Liver (tissue), 3 donors: ENCODE data around the gene LRRFIP2.
"Not testable (repeated sequence)": the region's sequence is repeated elsewhere in the genome, so short reads cannot be mapped to it uniquely, and the experiment has no call there.

ENCODE experiments used
- NR2F2 ChIP-seq: IDR thresholded peaks from 2 replicates; pipeline ENCODE4 v1.6.1; 2016; ENCODE audit warnings: antibody characterized with exemption
- RAD21 ChIP-seq, 2 donors: IDR thresholded peaks; 2 replicates each; pipeline ENCODE4 v1.6.1; 2016; ENCODE audit warnings: antibody characterized with exemption in 2 of 2, mild to moderate bottlenecking in 2 of 2
- TAF1 ChIP-seq: conservative IDR thresholded peaks from 2 replicates; pipeline ENCODE4 v1.6.1; 2016; ENCODE audit warnings: antibody characterized with exemption, mild to moderate bottlenecking
- YY1 ChIP-seq: IDR thresholded peaks from 2 replicates; pipeline ENCODE4 v1.6.1; 2016; ENCODE audit warnings: antibody characterized with exemption, mild to moderate bottlenecking
- TF ChIP-seq, protein P1 (sequence below): fragments of 150-350 bp; IDR thresholded peaks from 2 replicates; pipeline ENCODE4 v1.5.1; 2017; ENCODE audit warnings: improper control_type of control experiment, low read depth, low read length; ENCODE audit not compliant: missing input control
- TF ChIP-seq, protein P2 (sequence below): IDR thresholded peaks from 2 replicates; pipeline ENCODE4 v1.6.1; 2016; ENCODE audit warnings: antibody characterized with exemption
- TF ChIP-seq, protein P3 (sequence below): IDR thresholded peaks from 2 replicates; pipeline ENCODE4 v1.6.1; 2016; ENCODE audit warnings: antibody characterized with exemption
- TF ChIP-seq, protein P4 (sequence below): IDR thresholded peaks from 2 replicates; pipeline ENCODE4 v1.6.1; 2016; ENCODE audit warnings: antibody characterized with exemption
- donor health status: healthy.
- donor health status: healthy.

DNA sequence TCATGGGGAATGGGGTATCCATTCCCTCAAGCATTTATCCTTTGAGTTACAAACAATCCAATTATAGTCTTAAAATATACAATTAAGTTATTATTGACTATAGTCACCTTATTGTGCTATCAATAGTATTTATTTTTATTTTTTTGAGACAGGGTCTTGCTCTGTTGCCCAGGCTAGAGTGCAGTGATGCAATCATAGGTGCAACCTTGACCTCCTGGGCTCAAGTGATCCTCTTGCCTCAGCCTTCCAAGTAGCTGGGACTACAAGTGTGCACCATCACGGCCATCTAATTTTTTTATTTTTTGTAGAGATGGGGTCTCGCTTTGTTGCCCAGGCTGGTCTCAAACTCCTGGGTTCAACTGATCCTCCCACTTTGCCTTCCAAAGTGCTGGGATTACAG is 48.2 kb upstream of the LRRFIP2 start:
- TF ChIP-seq, protein P1, sequence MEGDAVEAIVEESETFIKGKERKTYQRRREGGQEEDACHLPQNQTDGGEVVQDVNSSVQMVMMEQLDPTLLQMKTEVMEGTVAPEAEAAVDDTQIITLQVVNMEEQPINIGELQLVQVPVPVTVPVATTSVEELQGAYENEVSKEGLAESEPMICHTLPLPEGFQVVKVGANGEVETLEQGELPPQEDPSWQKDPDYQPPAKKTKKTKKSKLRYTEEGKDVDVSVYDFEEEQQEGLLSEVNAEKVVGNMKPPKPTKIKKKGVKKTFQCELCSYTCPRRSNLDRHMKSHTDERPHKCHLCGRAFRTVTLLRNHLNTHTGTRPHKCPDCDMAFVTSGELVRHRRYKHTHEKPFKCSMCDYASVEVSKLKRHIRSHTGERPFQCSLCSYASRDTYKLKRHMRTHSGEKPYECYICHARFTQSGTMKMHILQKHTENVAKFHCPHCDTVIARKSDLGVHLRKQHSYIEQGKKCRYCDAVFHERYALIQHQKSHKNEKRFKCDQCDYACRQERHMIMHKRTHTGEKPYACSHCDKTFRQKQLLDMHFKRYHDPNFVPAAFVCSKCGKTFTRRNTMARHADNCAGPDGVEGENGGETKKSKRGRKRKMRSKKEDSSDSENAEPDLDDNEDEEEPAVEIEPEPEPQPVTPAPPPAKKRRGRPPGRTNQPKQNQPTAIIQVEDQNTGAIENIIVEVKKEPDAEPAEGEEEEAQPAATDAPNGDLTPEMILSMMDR: not testable (repeated sequence)
- not testable (repeated sequence) for TF ChIP-seq YY1; NR2F2; RAD21 (IDR thresholded peaks at IDR 0.05); TAF1
- TF ChIP-seq, protein P2, sequence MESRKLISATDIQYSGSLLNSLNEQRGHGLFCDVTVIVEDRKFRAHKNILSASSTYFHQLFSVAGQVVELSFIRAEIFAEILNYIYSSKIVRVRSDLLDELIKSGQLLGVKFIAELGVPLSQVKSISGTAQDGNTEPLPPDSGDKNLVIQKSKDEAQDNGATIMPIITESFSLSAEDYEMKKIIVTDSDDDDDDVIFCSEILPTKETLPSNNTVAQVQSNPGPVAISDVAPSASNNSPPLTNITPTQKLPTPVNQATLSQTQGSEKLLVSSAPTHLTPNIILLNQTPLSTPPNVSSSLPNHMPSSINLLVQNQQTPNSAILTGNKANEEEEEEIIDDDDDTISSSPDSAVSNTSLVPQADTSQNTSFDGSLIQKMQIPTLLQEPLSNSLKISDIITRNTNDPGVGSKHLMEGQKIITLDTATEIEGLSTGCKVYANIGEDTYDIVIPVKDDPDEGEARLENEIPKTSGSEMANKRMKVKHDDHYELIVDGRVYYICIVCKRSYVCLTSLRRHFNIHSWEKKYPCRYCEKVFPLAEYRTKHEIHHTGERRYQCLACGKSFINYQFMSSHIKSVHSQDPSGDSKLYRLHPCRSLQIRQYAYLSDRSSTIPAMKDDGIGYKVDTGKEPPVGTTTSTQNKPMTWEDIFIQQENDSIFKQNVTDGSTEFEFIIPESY: not testable (repeated sequence)
- TF ChIP-seq, protein P3, sequence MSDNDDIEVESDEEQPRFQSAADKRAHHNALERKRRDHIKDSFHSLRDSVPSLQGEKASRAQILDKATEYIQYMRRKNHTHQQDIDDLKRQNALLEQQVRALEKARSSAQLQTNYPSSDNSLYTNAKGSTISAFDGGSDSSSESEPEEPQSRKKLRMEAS: not testable (repeated sequence)
- TF ChIP-seq, protein P4, sequence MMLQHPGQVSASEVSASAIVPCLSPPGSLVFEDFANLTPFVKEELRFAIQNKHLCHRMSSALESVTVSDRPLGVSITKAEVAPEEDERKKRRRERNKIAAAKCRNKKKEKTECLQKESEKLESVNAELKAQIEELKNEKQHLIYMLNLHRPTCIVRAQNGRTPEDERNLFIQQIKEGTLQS: not testable (repeated sequence)
